Esophagus muscularis mucosa (tissue), 4 donors: ENCODE measurements around the gene BCL2L13.

Experiments
- CTCF ChIP-seq, 3 experiments: fragments of 200-600 bp in 2 of 3; fragments of 450-650 bp in 1 of 3; sonication (generic) in 2 of 3; IDR thresholded peaks; one replicate each; pipeline ENCODE4 v1.5.1; 2017 to 2019; ENCODE audit warnings: antibody characterized with exemption in 3 of 3, mild to moderate bottlenecking in 2 of 3, moderate library complexity in 1 of 3
- EP300 ChIP-seq: sonication (generic); formaldehyde crosslinking; IDR thresholded peaks from one replicate; pipeline ENCODE4 v1.6.1; 2017; ENCODE audit warnings: antibody characterized with exemption
- POLR2A ChIP-seq: fragments of 450-650 bp; IDR thresholded peaks from one replicate; pipeline ENCODE4 v1.6.1; 2017; ENCODE audit warnings: antibody characterized with exemption, moderate library complexity, mild to moderate bottlenecking, low read depth
- POLR2AphosphoS5 ChIP-seq, 2 donors: sonication (generic); formaldehyde crosslinking; IDR thresholded peaks; one replicate each; pipeline ENCODE4 v1.6.1; 2017; ENCODE audit warnings: antibody characterized with exemption in 2 of 2

- TF ChIP-seq CTCF (IDR thresholded peaks at IDR 0.05) (no peak), EP300 (no peak), POLR2AphosphoS5 (IDR thresholded peaks at IDR 0.05) (no peak), POLR2A (no peak)
Observed at GRCh38 chr22:17774926-17775685, 136.5 kb downstream of the BCL2L13 start.
